Stimulated activated CD4-positive, alpha-beta T cell treated with anti-CD3 and anti-CD28 coated beads, TNF-alpha, amount 100 ng/mL, for 4 hours (primary cell): ENCODE data around the gene SLAMF1.
"Not testable (repeated sequence)": the region's sequence is repeated elsewhere in the genome, so short reads cannot be mapped to it uniquely, and the experiment has no call there.

ENCODE experiments used
- DNase-seq, 3 experiments: peaks; one replicate each; pipeline ENCODE4 v3.0.0-alpha.2; 2020; ENCODE audit warnings: low read depth in 3 of 3

Gene SLAMF1

DNA sequence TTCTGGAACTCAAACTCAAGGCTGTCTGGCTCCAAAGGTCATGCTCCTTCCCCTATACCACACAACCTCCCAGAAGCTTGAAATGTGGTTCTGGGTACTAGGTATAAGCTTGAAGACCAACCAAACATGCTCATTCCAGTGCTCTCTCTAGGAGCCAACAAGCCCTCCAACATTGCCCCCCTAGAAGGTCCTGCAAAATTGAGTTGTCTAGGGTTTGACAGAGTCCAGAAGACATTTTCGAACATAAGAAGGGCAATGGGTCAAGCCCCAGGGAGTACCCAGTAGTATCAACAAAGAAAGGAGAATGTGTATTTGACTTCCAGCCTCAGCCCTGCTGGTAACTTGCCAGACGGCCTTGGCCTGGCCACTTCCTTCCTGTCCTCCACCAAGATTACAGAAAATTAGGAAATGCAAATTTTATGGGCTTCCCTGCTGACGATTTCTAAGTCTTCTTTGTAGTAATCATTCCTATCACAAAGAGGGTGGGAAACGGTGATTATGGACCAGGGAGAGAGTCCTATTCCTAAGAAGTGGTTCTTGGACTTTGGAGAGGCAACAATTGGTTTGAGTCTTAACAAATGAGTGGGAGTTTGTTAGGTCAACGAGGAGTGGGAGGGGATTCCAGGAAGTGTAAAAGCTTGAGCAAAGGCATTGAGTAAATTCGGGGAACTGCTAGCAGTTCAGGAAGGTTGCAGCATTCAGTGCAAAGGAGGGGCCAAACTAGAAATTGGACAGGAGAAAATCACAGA lies 18.7 kb upstream of the SLAMF1 start:
- DNase-seq = no peak

DNA sequence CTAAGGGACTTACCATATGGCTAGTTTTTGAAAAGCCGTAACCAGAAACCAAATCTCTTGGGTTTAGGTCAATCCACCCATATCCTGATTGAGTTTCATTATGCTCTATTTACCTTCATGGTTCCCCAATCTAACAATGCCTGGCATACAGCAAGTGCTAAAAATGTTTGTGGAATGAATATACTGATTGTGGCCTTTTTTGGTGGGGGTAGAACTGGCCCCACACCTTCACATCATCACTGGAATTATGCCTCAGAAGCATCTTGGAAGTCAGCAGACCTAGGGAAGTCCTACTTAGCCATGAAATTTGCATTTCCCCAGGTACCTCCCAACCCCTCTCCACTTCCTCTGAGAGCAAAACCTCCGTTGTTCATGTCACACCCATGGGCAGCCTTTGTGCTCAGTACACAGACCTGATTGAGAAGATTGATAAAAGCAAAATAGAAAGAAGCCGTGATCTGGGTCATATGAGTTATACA lies 17.8 kb upstream of the SLAMF1 start:
- DNase-seq = no peak

DNA sequence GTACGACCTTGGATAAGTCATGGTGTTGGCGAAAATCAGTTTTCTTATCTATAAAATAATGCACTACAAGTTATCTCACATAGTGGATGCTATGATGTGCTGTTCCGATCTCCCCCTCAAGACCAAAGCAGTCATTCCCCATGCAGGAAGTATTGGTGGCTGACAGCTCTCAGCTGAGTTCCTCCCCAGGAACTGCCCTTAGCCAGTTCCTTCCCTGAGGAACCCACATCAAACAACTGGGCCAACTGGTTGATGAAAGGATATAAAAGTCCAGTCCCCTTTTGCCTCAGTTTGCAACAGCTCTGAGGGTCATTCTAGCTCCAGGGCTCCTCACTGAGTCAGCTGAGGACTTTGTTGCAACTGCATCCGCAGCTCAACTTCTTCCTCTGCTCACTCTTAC lies 16.1 kb upstream of the SLAMF1 start:
- DNase-seq = no peak

DNA sequence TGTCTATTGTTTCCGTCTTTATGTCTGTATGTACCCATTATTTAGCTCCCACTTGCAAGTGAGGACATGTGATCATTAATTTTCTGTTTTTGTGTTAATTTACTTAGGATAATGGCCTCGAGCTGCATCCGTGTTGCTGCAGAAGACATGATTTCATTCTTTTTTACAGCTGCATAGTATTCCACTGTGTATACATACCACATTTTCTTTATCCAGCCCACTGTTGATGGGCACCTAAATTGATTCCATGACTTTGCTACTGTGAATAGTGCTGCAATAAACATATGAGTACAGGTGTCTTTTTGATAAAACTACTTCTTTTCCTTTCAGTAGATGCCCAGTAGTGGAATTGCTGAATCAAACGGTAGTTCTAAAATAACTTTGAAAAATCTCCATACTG lies 12.7 kb upstream of the SLAMF1 start:
- DNase-seq = no peak

DNA sequence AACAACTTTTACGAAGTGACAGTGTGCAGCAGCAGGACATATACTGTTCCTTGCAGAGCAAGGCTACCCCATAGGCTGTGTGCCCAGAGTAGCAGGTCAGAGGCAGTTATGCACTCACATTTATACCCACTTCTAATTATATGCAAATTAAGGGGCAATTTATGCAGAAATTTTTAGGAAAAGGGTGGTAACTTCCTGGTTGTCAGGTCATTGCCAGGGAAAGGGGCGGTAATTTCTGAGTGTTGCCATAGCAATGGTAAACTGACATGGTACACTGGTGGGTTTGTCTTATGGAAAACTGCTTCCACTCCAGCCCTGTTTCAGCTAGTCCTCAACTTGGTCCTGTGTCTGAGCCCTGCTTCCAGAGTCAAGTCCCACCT lies 12.0 kb upstream of the SLAMF1 start:
- no peak for DNase-seq

DNA sequence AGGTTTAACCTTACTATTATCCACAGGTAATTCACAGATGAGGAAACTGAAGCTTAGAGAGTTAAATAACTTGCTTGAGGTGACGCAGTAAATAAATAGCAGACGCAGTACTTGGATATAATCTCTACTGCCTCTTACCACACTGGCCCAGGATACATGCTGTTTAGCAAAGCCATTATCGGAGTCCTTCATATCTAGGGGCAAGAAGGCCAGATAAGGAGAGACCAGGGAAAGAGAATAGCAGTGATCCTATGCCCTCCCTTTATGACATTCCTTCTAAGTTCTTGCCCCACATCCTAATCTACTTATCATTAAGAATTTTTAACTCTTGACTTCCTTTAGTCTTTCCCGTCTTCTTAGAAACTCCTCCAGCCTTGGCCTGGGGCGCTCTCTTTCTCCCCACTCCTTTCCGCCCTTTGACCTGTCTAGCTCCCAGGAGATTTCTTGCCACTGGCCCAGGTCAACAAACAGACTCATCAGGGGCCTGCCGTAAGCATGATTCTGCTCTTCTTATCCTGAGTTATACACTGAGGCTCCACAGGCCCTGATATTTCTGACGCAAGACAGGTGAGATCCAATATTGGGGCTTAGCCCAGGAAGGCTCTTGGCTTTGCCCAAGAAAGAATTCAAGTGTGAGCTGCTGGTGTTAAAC lies 11.4 kb upstream of the SLAMF1 start:
- DNase-seq = no peak

DNA sequence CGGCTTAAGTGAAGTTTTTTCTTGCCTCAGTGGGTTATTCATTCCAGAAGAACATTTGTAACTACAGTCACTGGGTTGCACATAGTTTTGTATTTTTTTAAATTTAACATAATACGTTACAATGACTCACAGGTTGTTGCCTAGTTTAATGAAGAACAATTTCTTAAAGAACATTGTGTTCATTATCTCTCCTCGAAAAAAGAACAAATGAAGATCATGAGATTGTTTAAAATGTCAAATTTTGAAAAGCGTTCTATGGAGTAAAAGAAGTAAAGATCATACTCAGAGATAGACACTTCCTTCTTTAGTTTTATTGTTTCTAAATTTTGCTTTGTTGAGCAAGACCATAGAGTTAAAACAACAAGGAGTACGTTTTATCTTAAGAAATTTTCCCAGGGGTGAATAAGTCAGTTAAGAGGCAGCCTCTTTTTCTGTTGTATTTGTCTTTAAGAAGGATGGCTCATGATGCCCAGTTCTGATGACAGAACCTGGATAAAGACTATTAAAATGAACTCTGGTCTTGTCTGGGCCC lies 10.5 kb upstream of the SLAMF1 start:
- no peak for DNase-seq

DNA sequence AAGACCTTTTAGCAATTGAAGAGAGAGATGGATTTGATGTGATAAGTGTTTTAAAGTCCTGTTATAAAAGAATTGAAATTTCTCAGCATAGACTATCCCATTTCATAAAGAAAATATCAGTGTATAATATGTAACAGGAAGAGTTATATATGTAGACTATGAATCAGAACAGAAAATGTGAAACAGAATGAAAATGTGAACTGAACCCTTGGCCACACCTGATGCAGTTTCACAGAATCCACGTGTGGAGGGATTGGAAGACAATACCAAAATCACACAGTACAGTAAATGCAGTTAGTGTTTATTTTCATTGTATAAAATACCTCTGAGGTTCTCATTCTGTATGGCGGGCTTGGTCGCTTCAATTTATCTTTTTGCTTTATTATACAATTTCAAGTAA lies 9.9 kb upstream of the SLAMF1 start:
- no peak for DNase-seq

DNA sequence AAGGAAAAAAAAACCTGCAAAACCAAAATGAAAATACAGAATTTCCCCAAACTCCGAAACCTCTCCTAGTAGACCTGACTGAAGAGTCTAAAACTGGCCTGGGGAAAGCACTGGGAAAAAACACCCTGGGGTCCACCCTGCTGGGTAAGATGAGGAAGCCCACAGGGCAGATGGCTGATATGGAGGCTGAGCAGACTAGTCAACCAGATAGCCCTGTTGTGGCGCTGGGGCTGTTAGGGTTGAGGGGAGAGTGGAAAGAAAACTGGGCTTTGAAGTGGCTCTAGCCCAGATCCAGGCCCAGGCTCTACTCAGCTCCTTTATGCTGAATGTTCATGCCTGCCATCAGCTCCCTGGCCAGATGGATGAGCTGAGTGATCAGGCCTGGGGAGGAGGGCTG lies 6.8 kb upstream of the SLAMF1 start:
- no peak for DNase-seq

DNA sequence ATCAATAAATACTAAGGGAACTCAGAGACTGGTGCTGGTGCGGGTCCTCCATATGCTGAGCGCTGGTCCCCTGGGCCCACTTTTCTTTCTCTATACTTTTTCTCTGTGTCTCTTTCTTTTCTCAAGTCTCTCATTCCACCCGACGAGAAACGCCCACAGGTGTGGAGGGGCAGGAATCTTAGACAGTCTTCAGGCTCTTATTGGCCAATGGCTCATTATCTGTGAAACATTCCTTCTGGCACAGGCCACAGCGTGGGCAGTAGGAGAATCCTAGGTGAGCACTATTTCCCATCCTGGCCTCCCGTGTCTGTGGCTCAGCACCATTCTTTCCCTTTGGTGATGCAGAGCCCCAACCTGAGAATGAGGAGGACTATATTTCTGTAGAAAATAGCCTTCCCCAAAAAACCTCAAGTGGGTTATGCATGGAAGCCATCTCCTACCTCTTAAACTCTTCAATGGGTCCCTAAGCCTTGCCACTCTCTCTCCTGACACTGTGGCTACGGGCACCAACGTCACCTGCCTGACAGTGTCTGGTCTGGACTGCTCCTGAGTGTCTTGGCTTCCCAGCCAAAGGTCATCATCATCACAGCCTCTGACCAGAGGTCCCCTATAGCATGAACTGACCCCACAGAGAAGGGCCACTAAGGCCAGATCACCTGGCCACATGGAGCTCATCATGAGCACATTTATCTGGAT lies 6.2 kb upstream of the SLAMF1 start:
- no peak for DNase-seq

DNA sequence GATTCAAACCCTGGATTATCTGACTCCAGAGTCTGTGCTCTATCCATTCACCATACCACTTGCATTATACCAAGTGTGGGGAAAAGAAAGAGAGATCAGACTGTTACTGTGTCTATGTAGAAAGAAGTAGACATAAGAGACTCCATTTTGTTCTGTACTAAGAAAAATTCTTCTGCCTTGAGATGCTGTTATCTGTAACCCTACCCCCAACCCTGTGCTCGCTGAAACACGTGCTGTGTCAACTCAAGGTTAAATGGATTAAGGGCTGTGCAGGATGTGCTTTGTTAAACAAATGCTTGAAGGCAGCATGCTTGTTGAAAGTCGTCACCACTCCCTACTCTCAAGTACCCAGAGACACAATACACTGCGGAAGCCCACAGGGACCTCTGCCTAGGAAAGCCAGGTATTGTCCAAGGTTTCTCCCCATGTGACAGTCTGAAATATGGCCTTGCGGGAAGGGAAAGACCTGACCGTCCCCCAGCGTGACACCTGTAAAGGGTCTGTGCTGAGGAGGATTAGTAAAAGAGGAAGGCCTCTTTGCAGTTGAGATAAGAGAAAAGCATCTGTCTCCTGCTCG lies 5.3 kb upstream of the SLAMF1 start:
- DNase-seq = not testable (repeated sequence)

DNA sequence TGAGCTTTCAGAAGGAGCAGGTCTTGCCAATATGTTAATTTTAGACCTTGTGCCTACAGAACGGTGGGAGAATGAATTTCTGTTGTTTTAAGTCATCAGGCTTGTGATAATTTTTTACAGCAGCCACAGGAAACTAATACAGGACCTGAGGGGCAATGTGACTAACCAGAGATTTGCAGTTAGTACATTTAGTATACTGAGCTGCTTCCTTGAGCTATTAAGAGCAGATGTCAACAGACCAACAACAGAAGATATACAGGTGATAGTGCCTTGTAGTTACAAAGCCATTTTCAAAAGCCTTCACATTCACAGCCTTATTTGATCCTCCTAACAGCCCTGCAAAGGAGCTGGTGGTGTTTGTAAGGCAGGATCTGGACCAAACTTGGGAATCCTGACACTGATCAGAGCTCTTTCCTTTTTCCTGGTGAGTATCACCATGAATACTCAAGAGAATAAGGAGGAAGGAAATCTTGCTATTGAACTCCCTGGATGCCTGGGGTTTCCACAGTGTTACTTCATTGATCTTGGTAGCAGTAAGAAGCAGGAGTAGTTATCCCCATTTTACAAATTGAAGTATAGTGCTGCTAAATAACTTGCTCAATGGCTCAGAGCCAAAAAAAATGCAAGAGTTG lies 4.7 kb upstream of the SLAMF1 start:
- no peak for DNase-seq

DNA sequence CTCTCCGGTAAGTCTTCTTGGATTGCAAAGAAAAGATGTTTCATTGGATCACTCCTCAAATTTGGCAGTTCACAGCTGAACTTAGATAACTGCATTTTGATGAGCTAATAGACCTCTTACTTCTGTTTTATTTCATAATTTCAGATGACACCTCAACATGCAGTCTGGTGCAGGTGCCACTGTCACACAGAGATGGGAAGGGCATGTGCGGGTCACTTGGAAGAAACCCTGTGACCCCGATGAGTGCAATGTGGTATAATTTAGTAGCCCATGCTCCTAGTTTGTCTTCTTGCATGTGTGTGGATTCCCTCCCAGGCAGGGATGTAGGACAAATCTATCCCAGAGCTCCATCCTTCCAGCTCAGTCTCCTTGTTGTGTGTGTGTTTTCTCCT lies 481 bp upstream of the SLAMF1 start:
- DNase-seq = no peak

DNA sequence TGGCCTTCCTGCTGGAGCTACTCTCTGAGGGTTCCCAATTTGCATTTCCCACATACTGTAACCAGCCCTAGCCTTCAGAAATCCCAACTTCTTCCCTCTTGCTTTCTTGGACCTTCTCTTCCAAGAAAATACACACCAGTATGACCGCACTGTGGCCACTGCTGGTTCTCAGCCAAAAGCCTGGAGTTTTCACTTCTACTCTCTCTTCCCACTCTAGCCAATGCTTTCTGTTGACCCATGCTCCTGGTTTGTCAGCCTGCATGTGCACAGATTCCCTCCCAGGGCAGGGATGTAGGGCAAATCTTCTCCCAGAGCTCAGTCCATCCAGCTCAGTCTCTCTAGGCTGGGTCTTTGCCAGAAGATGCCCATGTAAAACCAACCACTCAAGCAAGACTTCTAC lies 664 bp downstream of the SLAMF1 start:
- no peak for DNase-seq

DNA sequence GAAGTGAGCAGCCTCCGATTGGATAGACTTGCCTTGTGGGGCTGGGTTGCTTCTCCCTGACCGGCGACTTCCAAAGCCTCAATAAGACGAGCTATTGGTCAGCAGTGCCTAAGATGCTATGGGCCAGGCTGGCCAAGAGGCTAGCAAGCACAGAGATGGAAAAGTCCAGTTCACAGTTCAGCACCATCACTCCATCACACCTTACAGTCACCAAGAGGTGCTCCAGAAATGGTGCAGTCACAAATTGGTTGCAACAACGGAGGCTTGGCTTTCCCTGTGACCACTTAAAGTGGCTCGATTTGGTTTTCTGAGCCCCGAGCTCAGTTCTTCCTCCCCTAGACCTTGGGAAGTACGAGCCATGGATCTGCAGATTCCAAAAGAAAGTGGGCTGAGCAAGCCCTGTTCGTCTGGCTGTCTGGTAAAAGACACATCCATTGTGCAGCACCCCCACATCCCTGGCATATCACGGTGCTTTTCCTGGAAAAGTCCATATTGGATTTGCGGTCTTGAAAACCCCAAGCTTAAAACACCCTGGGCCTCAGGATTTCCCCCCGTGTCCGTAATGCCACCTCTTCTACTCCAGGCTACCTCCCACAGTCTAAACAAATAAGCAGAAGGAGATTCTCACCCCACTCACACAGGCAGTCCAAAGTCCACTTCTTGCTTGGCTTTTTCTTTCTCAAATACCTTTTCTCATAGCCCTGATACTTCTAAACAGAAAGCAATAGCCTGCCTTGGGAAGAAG lies 1.3 kb downstream of the SLAMF1 start:
- DNase-seq = no peak

DNA sequence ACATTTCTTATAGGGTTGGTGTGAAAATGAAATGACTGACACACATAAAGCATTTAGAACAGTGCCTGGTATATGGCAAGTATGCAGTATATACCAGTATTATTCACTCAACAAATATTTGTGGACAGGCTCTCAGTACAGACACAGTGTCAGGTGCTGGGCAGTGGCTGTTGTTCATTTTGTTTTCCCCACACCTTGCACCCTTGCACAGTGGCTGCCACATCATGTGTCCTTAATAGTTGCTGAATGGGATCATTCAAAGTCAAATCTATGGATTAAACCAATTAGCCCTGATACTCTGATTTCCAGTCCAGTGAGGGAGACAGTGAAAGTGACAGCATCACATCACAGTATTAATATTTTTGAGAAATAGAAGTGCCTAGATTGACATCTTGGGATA lies 2.4 kb downstream of the SLAMF1 start:
- DNase-seq = no peak

DNA sequence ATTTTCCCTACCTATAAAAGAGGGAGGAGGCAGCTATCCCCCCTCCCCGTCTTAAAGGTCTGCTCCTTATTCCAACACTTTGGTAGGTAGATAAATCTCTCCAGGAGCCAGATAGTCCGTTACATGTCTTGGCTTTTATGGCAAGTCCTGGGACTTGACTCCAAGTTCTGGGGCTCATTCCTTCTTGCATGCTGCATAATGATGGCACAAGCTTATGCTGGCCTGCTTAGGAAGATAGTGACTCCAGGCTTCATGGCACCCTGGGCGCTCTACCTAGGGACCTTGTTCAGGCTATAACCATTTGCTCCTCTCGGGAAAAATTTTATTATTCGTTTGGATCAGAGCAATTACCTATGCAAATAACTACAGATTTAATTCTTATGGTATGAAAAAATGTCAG lies 3.7 kb downstream of the SLAMF1 start:
- DNase-seq = no peak

DNA sequence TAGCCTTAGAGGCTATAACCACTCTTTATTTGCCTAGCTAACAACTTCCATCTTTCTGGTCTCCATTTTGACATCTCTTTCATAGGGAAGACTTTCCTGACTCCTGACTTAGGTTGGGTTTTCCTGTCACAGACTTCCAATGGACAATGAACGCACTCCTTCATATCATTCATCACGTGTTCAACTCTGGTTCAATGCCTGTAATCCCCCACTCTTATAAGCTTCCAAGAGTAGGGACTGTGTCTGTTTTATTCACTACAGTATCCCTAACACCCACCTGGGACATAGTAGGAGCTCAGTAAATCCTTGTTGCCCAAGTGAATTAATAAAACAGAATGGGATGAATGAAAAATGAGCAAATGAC lies 4.6 kb downstream of the SLAMF1 start:
- DNase-seq = no peak

DNA sequence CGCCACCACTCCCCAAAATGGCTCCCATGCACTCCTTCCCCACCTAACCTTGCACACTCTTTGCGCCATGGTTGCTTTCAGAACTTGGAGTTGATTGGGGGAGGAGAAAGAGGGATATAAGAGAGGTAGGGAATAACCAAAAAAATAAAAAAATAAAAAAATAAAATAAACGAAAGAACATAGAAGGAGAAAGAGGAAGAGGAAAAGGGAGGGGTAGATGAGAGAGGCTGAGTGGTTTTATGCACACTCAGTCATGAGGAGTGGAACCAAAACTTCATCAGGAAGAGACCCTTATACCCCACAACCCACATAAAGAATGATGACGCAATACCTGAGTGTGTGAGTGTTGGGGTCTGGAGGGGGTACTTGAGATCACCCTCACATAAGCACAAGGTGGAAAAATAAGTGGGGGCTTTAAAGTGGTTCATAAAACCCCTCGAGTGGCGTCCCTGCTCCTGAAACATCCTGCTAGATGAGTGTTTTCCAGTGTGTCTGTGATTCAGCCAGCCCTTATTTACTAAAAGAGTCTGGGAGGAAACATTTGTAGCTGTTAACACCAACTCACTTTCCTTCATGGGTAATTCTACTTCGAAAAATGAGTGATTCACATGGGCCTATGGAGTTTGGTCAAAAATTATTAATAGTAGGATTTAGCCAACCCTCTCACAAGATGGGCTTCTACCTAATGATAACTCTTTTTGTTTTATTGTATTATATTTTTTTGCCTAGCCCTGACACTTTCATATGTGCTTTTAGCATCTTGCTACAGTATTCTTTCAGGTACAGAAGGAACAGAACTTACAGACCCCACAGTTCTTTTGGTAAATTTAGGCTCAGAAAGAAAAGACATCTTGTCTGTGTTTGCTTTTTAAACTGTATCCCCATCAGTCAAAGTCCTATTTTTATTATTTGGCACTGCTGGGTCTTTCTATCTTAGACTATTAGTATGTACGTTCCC lies 5.2 kb downstream of the SLAMF1 start:
- no peak for DNase-seq
